Heart right ventricle (tissue), 16 donors: ENCODE data around the gene UPK3A. TPM values are rescaled to one million over a fixed set of nuclear protein-coding genes. Genes with fewer than 3 reads are reported as not detected.
A peak's percentile ranks its signal among the peaks of the same experiment; 100 is the strongest.

ENCODE experiments used
- ATAC-seq, 8 donors: fragments of 200-7000 bp; cut with Tn5 transposase; one replicate each; pipeline ENCODE4 v1.9.1; 2020; ENCODE audit warnings: mild to moderate bottlenecking in 8 of 8, moderate library complexity in 8 of 8, moderate number of reproducible peaks in 1 of 8
- DNase-seq, 2 donors: peaks; one replicate each; pipeline ENCODE4 v3.0.0-alpha.2; 2020
- H3K27ac ChIP-seq, 10 donors: fragments of 200-600 bp; sonication (generic) in 2 of 10; one replicate each; pipeline versions ENCODE4 v1.5.0 to v1.8.0; 2020 to 2022; ENCODE audit warnings: mild to moderate bottlenecking in 3 of 10
- H3K27me3 ChIP-seq, 7 donors: fragments of 200-600 bp; one replicate each; pipeline ENCODE4 v1.8.0; 2021 to 2022; ENCODE audit warnings: mild to moderate bottlenecking in 2 of 7
- H3K36me3 ChIP-seq, 9 donors: fragments of 200-600 bp; sonication (generic) in 1 of 9; one replicate each; pipeline versions ENCODE4 v1.5.0 to v1.8.0; 2020 to 2022; ENCODE audit warnings: mild to moderate bottlenecking in 2 of 9
- H3K4me1 ChIP-seq, 9 donors: fragments of 200-600 bp; sonication (generic) in 1 of 9; one replicate each; pipeline versions ENCODE4 v1.5.0 to v1.8.0; 2020 to 2022; ENCODE audit warnings: mild to moderate bottlenecking in 4 of 9
- H3K4me3 ChIP-seq, 10 donors: fragments of 200-600 bp; sonication (generic) in 2 of 10; one replicate each; pipeline versions ENCODE4 v1.5.0 to v1.8.0; 2020 to 2022; ENCODE audit warnings: mild to moderate bottlenecking in 7 of 10, moderate library complexity in 2 of 10
- H3K9me3 ChIP-seq, 11 donors: fragments of 200-600 bp in 10 of 11; sonication (generic) in 2 of 11; one replicate each; pipeline versions ENCODE4 v1.5.0 to v1.8.0; 2013 to 2022; ENCODE audit warnings: mild to moderate bottlenecking in 2 of 11, control low read depth in 1 of 11, moderate library complexity in 1 of 11
- CTCF ChIP-seq, 9 donors: fragments of 200-600 bp; sonication (generic) in 2 of 9; IDR thresholded peaks; one replicate each; pipeline versions ENCODE4 v1.5.0 to v1.8.0; 2021 to 2022; ENCODE audit warnings: antibody characterized with exemption in 9 of 9, mild to moderate bottlenecking in 5 of 9, moderate library complexity in 1 of 9
- WGBS, 2 donors: extraction: QIAGEN DNeasy Blood & Tissue Kit; methylation state at CpG; one replicate each; pipeline ENCODE4 v1.1.7; 2013; ENCODE audit warnings: inconsistent platforms in 1 of 2; 5-methylcytosine and 5-hydroxymethylcytosine counted together
- intact Hi-C, 10 donors: fragments of 100-400 bp; cut with DNase I; formaldehyde crosslinking; loops; one replicate each; pipeline versions ENCODE4 v1.11.1 to v1.14.2; 2022
- polyA plus RNA-seq, 2 donors: library from polyadenylated mRNA; stranded (reverse); fragments of 200-250 nt; gene quantifications; one replicate each; pipeline ENCODE4 v1.2.3, GENCODE V29; 2013
- total RNA-seq, 10 donors: library from RNA; stranded (reverse); fragmentation: NEBNext Ultra II Directional in 3 of 10; extraction: Animal tissue kit (Norgen Biotek cat#: 25700) in 3 of 10; gene quantifications; one replicate each; pipeline versions ENCODE4 v1.2.1 to v1.2.4, GENCODE V29; 2021 to 2023
- donor health status: Arrhythmogenic right ventricular cardiomyopathy.
- donor health status: ischemic (EF 13 %, LVEDD 7.1; RV severe dilation, severe dysfunction).
- donor health status: healthy with polysubstance abuse.
- donor health status: DM: no; HTN: yes; CAD: no.
- donor health status: DM: no; HTN: no; CAD: no.
- donor health status: ischemic (EF 25% LVEDD 6.9; RV normal size, moderate dysfunction).
- donor health status: ischemic (EF 25% LVEDD 5.7; RV mildly dilated, moderate dysfunction).
- donor health status: healthy.
- donor health status: DM: yes; HTN: yes; CAD: no.
- donor health status: Ischemic cardiomyopathy.
- donor health status: ischemic (EF 35%, LVEDD 5.7; RV mildly dilated, moderate dysfunction).
- donor health status: nonischemic (EF 11% LVEDD 7.7; RV severe dilation, severe dysfunction).
- donor health status: DM: yes; HTN: yes; CAD: no.
- donor health status: PGD.
- donor health status: ischemic (EF 29% LVEDD 5.4; RV normal size, mild dysfunction).
- donor health status: nonischemic (EF 23%, LVEDD 6.1; RV moderate dilation, normal function).

UPK3A gene
- total and polyA plus RNA-seq, 12 donors: 0.48 TPM; not detected in 11

DNA sequence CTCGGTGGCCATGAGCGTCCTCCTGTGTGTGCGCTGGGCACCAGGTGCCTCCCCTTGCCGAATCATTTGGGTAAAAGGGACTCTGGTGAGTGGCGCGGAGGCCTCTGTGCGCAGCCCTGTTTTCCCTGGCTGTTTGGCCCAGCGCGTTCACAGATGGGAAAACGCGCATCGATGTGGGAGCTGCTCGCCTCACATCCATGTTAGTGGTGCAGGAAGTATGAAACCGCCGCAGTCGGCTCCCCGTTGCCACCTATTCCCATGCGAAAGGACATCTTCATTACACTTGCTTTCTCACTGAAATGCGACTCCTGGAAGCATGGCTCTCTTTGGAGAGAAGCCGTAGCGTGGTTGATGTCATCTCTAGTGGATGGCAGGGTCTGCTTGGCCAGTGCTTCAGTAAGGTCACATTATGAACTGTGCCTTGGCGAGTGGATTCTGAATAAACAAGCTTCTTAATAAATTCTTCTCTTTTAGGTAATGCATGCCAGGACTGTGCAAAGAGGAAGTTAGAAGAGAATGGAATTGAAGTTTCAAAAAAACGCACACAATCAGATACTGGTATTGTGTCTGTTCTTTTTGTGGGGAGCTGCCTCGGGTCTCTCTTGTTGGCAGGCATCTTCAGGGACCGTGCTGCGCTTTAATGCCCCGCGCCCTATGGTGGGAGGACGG lies 51.2 kb downstream of the UPK3A start:
- Histone ChIP-seq H3K4me1 (peaks cover 5 to 46% (median 34%) of the 10 kb centered on the region in 9 donors), H3K27ac (peak overlapping the region in 9 of 10 donors; percentile 52 to 86 (median 75)), H3K36me3 (peaks cover 0 to 92% (median 4%) of the 10 kb centered on the region in 9 donors), H3K9me3 (no peaks in the 10 kb centered on the region), H3K27me3 (no peaks in the 10 kb centered on the region), H3K4me3 (no peak overlapping the region)
- TF ChIP-seq CTCF (IDR thresholded peaks at IDR 0.05): no peak
- DNase-seq (no peak), ATAC-seq (peak in 1 of 8 donors; percentile 5)
- 87 to 89% methylated on average over 29 of the region's 29 CpGs for WGBS, 2 donors
- intact Hi-C loops: loop anchor here in 1 of 10 donors (10.0 kb wide), 1 partner anchor 61 kb away; no protein-coding TSS in a partner anchor

DNA sequence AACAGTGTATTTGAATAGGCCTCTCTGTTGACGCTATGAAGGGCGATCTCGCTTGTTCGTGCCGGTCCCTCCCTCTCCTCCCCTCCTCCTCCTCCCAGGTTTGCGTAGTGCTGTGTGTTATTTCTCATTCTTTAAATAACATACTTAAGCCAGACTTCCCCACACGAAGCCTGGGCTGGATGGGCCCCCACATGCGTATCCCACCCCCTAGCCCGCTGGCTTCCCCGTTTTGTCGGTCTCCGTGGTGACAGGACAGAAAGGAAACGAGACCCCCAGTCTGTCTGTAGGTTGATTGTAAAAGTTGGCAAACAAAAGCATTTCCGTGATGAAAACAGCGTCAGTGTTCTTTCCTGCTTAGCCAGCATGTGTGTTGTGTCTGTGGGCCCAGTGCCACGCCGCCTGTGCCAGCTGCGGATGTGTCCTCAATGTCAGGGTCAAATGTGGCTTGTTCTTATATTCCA lies 52.3 kb downstream of the UPK3A start:
- peak overlapping the region in 2 of 10 donors; percentile 11 for H3K4me3 ChIP-seq
- H3K36me3 ChIP-seq: peaks cover 0 to 92% (median 4%) of the 10 kb centered on the region in 9 donors
- 16 to 22% methylated on average over 18 of the region's 18 CpGs for WGBS, 2 donors
- no peaks in the 10 kb centered on the region for H3K9me3 ChIP-seq
- H3K27ac ChIP-seq: peak overlapping the region in 9 of 10 donors; percentile 52 to 86 (median 61)
- no peak for TF ChIP-seq CTCF (IDR thresholded peaks at IDR 0.05)
- peak; percentile 50 to 86 (median 66) for ATAC-seq
- peaks cover 5 to 52% (median 43%) of the 10 kb centered on the region in 9 donors for H3K4me1 ChIP-seq
- DNase-seq: peak; percentile 78 to 88
- intact Hi-C loops: loop anchor here in 1 of 10 donors (10.0 kb wide), 1 partner anchor 62 kb away; no protein-coding TSS in a partner anchor
- no peaks in the 10 kb centered on the region for H3K27me3 ChIP-seq

GRCh38 chr22:45337536-45337935 lies 52.8 kb downstream of the UPK3A start:
- Histone ChIP-seq H3K4me1 (peaks cover 5 to 55% (median 45%) of the 10 kb centered on the region in 9 donors), H3K36me3 (peaks cover 0 to 92% (median 4%) of the 10 kb centered on the region in 9 donors), H3K27me3 (no peaks in the 10 kb centered on the region), H3K9me3 (no peaks in the 10 kb centered on the region), H3K27ac (peak overlapping the region in 7 of 10 donors; percentile 34 to 86 (median 55)), H3K4me3 (no peak overlapping the region)
- no peak for ATAC-seq
- 82 to 83% methylated on average over 9 of the region's 9 CpGs for WGBS, 2 donors
- intact Hi-C loops: loop anchor here in 1 of 10 donors (10.0 kb wide), 1 partner anchor 63 kb away; no protein-coding TSS in a partner anchor
- no peak for TF ChIP-seq CTCF (IDR thresholded peaks at IDR 0.05)
- no peak for DNase-seq

DNA sequence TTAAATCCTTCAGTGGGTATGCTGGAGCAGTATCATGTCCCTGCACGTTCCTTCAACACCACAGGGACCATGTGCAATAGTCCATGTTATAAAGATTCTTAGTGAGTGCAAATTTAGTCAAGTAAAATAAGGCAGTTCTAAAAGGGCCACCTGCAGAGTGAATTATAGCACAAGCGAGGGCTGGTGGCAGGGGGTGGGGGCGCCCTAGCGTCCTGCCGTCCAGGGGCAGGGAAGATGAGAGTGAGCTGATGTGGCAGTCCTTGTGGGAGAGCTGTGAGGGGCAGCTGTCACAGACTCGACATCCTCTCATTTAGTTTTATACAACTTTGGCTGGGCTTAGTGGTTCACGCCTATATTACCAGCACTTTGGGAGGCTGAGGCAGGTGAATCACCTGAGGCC lies 54.0 kb downstream of the UPK3A start:
- Histone ChIP-seq H3K36me3 (peaks cover 0 to 94% (median 4%) of the 10 kb centered on the region in 9 donors), H3K27ac (no peak overlapping the region), H3K4me1 (peaks cover 5 to 54% (median 44%) of the 10 kb centered on the region in 9 donors), H3K4me3 (no peak overlapping the region), H3K9me3 (no peaks in the 10 kb centered on the region), H3K27me3 (no peaks in the 10 kb centered on the region)
- DNase-seq: no peak
- TF ChIP-seq CTCF (IDR thresholded peaks at IDR 0.05): no peak
- WGBS, 2 donors: 84 to 94% methylated on average over 7 of the region's 7 CpGs
- intact Hi-C loops: loop anchor here in 1 of 10 donors (10.0 kb wide), 1 partner anchor 64 kb away; no protein-coding TSS in a partner anchor
- no peak for ATAC-seq
